Retinal pigment epithelial cell (primary cell): ENCODE results near the gene SYMPK.

Experiments
- DNase-seq: peaks from one replicate; pipeline ENCODE4 v3.0.0-alpha.2; 2010; ENCODE audit warnings: low read depth
- H3K4me3 ChIP-seq: 2 replicates; pipeline ENCODE4 v1.5.1; 2011; ENCODE audit warnings: mild to moderate bottlenecking, low read length, control low read depth, moderate library complexity
- CTCF ChIP-seq: conservative IDR thresholded peaks from 2 replicates; pipeline ENCODE4 v1.5.1; 2011; ENCODE audit warnings: low read depth, low read length, control low read depth, inconsistent platforms

SYMPK gene

GRCh38 chr19:45817010-45817724 is 45.8 kb downstream of the SYMPK start:
- no peak overlapping the region for H3K4me3 ChIP-seq
- DNase-seq = peak; percentile 58
- TF ChIP-seq CTCF = peak; percentile 96

GRCh38 chr19:45816236-45817009 is 46.5 kb downstream of the SYMPK start:
- H3K4me3 ChIP-seq = no peak overlapping the region
- no peak for TF ChIP-seq CTCF
- no peak for DNase-seq

- DNase-seq = no peak
- H3K4me3 ChIP-seq = peak overlapping the region; percentile 42
- no peak for TF ChIP-seq CTCF
Observed at GRCh38 chr19:45815481-45816216, 47.3 kb downstream of the SYMPK start.

- TF ChIP-seq CTCF = no peak
- H3K4me3 ChIP-seq = peak within 1 kb of the TSS; percentile 42
- DNase-seq = no peak
Observed at GRCh38 chr19:45814851-45815480, 48.0 kb downstream of the SYMPK start, which contains the start of gene RSPH6A. Gene RSPH6A, minus strand, starts transcription at chr19:45815308. Its CDS starts 132 bp downstream, at chr19:45815176.

- no peak for TF ChIP-seq CTCF
- no peak for DNase-seq
- no peak overlapping the region for H3K4me3 ChIP-seq
Observed at GRCh38 chr19:45814166-45814780, 48.7 kb downstream of the SYMPK start.

GRCh38 chr19:45812297-45812696 is 50.6 kb downstream of the SYMPK start:
- no peak for DNase-seq
- TF ChIP-seq CTCF = no peak

More at GRCh38 chr19:45812297-45812696, 50.6 kb downstream of the SYMPK start:
- no peak overlapping the region for H3K4me3 ChIP-seq
